NCI-H1417 treated with DMSO at 0.1 percent for 48 hours (cell line): ENCODE results near the gene FBXO34.

Experiments used
- DNase-seq: peaks from one replicate; lab custom pipeline; 2025; lab: John Stamatoyannopoulos, UW

The FBXO34 gene, protein sequence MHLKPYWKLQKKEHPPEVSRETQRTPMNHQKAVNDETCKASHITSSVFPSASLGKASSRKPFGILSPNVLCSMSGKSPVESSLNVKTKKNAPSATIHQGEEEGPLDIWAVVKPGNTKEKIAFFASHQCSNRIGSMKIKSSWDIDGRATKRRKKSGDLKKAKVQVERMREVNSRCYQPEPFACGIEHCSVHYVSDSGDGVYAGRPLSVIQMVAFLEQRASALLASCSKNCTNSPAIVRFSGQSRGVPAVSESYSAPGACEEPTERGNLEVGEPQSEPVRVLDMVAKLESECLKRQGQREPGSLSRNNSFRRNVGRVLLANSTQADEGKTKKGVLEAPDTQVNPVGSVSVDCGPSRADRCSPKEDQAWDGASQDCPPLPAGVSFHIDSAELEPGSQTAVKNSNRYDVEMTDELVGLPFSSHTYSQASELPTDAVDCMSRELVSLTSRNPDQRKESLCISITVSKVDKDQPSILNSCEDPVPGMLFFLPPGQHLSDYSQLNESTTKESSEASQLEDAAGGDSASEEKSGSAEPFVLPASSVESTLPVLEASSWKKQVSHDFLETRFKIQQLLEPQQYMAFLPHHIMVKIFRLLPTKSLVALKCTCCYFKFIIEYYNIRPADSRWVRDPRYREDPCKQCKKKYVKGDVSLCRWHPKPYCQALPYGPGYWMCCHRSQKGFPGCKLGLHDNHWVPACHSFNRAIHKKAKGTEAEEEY

DNA sequence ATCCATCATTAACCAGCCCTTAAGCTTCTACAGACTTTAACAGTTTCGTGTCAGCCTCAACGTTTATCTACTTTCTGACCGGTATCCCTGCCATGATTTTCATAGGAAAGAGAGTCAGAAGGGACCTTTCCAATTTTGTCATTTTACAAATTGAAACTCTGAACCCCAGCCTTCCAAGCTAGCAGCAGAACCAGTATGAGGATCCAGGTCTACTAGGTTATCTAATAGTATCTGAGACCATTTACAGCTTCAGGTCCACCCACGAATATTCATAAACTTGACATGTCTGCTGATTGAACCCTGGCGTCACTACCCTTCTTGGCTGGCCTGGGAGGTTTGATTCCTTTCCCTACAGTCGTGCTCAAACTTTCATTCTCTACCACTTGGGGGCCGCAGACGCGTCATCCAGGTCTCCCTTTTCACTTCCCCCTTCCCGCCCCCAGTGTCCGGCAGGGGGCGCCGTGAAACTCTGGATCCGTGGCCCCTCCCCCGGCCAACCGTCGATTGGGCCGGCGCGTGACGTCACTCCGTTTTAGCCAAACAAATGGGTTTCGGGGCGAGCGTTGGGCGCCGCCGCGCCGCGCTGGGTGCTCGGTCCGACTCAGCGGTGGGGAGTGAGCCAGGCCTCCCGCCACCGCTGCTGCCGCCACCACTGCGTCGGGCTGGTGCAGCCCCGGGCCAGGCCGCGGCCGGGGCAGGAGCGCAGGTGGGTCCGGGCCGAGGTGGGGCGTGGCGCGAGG, at the start of gene FBXO34:
Gene FBXO34, plus strand, starts transcription at position 590 of the 740 bp plus-strand sequence. CDS start 78,970 bp downstream, outside the sequence.
- DNase-seq: peak; percentile 83

- no peak for DNase-seq
Measured at GRCh38 chr14:55221968-55222367, 49.3 kb upstream of the FBXO34 start.

DNA sequence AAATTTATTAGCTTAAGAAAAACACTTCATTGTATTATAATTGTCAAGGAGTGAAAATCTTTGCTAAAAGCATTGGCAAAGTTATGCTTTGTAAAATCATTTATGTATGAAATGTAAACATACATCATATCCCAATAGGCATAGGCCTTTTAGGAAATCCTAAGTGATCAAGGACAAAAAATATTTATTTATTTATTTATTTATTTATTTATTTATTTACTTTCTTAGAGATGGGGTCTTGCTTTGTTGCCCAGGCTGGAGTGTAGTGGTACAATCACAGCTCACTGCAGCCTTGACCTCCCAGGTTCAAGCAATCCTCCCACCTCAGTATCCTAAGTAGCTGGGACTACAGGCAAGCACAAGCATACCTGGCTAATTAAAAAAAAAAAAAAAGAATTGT, 47.9 kb upstream of the FBXO34 start:
- DNase-seq: no peak

- DNase-seq: no peak
Measured at GRCh38 chr14:55228261-55228660, 43.0 kb upstream of the FBXO34 start.

DNA sequence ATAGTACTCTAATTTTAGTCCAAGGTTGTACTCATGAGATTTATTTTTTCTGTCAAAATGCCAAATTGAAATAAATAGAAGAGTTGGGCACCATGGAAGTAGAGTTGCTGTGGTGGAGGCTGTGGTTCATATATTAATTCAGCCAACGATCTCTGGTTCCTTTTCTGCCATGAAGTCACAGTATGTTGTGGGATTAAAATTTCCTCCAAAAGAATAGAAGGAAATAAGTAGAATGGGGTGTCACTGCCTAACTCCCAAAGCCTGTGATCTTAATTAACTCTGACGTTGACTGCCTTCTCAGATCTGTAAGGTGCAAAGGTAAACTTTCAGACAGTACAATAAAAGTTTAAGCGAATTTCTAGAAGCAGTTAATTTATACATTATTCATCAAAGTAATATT, 37.6 kb upstream of the FBXO34 start:
- DNase-seq: no peak

DNA sequence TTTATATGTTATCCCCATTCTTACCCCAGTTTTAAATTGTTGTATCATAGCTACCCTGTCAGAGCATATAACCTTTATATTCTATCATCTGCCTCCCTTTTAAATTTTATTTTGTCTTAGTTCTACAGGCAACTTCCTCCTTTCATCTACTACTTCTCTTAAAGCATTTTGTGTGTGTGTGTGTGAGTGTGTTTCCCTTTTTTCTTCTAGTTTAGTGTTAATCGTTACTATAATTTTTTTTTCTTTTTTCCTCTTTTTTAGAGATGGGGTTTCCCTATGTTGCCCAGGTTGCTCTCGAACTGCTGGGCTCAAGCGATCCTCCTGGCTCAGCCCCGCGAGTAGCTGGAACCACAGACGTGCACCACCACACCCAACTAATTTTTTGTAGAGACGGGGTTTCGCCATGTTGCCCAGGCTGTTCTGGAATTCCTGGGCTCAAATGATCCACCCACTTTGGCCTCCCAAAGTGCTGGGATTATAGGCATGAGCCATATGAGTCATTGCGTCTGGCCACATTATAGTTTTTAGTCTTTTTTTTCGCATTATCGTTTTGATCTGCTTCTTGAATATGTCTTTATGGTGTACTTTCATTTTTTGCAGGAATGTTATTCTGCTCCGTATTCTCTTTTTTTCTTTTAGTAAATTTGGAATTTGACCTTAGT, 33.1 kb upstream of the FBXO34 start:
- DNase-seq: no peak

GRCh38 chr14:55239320-55239719, 31.9 kb upstream of the FBXO34 start:
- no peak for DNase-seq

DNA sequence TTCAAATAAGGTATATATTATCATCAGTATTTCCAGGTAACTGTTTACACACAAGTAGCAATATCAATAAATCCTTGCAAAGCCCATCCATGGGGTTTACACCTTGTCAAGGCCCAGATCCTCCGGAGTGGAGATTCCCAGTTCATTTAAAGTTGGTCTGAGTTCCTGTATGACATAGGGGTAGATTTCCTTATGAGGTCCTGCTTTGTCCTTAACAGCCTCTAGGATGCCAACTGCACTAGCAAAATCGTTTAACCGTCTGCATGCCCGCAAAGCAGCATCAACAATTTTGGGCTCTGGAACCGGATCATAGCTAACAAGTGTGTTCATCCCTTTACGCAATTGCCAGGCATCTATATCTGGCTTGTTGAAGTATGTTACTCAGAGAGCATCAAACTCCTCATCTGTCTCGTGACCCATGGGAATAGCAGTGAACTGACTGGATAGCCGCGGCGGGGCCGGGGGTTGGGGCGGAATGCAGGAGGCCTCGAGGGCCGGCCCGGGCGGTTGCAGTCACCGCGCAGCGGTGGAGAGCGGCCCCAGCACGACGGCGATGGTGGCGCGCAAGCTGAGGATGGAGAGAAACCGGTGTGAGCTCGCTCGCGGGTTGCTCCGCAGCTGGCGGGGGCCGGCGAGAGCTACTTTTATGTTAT, 30.6 kb upstream of the FBXO34 start:
- no peak for DNase-seq

DNA sequence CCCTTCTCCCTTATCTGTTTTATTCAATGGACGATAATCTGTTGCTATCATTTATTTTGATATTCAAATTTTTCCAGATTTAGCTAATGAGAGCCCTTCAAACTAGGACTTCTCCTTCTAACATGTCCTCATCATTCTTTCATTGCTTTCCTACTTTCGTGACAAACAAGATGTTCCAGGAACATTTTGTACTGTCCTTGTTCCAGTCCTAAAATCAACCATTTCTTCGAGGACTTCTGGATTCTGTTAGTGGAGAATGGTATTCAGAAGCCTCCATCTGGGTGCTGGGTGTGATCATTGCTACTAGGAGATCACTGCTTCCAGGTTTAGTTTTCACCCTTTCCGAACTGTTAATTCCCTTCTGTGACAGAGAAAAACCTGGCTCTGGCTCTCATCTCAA, 29.5 kb upstream of the FBXO34 start:
- DNase-seq: no peak

GRCh38 chr14:55243386-55243785, 27.8 kb upstream of the FBXO34 start:
- no peak for DNase-seq

DNA sequence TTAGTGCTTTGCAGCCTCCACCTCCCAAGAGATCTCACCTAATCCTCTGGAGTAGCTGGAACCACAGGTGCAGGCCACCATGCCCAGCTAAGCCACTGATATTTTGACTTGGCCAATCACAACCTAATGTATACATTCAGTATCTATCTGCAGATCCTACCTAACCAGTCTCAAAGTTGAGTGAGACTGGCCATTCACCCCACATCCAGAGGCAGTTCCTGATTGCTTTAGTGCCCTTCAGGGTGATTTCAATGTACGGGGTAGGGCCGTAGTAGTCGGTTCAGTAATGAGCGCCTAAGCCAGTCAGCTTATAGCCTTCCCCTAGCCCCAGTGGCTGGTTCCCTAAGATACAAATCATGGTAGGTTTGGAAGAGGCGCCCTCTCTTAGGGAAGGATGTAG, 27.4 kb upstream of the FBXO34 start:
- DNase-seq: no peak

DNA sequence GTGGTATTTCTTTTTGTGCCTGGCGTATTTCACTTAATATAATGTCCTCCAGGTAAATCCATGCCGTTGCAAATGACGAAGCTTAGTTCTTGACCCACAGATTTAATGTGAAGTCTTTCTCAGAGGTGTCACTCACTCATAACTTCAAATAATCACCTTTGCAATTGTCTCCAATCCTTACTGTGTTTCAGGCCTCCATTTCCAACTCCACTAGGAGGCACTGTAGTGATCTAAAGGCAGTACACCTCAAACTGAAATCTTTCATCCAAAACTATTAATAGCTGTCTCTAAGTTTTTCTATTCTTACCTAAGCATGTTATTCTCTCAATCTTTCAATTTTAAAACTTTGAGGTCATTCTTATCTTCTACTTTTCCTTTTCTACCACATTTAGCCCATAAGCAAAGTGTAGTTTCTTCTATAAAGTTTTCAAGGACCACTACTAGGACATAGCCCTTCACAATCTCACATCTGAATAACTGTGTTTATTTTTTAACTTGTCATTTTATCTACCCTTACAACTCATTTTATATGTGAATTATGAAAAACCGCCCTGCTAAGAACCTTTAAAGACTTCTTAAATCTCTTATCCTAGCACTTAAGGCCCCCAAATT, 25.5 kb upstream of the FBXO34 start:
- no peak for DNase-seq

GRCh38 chr14:55248411-55248810, 22.8 kb upstream of the FBXO34 start:
- no peak for DNase-seq

GRCh38 chr14:55249423-55249822, 21.8 kb upstream of the FBXO34 start:
- DNase-seq: no peak

- DNase-seq: no peak
Measured at GRCh38 chr14:55253276-55253675, 17.9 kb upstream of the FBXO34 start.

DNA sequence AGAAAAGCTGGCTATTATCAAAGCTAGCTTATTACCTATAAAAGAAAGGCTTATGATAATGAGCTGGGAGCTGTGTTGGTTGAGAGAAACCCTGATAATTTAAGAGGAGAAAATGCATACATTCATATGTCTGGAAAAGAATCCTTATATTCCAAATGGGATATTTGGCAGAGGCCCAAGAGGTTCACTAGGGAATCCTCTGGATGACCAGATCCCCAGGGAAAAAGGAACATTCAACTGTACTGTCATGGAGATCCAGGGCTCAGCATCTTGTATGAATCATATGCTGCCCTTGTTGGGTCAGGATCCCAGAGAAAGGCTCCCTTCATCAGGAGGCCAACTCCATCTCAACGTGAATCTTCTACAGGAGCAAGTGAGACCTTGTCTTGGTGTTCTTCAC, 16.6 kb upstream of the FBXO34 start:
- DNase-seq: no peak

DNA sequence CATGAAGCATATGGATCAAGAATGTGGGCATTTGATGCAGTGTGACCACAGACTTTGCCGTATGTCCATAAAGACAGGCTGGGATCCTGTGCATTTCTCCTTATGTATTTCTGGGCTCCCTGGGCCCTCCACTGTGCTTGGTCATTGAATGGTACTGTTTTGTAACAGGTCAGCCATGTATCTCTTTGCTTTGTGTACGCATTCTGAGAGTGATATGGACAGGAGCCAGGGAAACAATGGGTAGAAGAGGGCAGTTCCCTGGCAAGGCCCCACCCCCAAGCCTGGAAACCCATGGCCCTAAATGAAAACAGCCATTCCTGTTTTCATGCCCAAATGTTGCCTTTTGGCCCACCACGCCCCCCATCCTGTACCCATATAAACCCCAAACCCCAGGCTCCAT, 15.2 kb upstream of the FBXO34 start:
- no peak for DNase-seq

GRCh38 chr14:55256586-55256985, 14.6 kb upstream of the FBXO34 start:
- no peak for DNase-seq

DNA sequence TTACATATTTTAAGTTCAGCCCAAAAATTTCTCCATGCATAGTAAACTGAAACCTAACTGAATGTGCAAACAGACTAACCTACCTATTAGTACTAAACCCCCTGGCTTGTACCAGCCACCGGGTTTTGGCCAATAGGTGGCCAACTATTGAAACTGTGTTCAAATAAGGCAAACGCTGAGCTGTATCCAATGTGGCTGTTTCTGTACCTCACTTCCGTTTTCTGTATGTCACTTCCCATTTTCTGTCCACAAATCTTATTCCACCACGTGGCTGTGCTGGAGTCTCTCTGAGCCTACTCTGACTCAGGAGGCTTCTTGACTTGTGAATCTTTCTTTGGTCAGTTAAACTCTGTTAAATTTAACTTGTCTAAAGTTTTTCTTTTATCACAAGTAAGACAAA, 6.0 kb upstream of the FBXO34 start:
- no peak for DNase-seq

DNA sequence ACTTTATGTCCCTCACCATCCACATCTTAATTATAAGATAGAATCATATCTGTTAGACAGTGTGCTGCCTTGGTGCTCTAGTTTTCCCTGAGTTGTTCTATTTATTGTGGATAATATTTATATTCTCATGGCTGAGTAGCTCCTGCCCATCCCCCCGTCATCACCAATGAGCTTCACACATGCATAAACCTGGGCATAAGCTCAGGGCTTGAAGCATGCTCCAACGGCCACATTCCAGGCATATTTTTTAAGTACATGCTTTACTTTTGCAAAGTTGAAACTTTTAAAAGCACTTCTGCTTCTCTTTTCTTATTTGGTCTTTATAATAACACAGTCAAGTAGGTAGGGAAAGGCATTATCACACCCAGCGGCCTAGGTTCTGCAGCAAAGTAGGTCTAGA, 3.4 kb upstream of the FBXO34 start:
- DNase-seq: no peak

GRCh38 chr14:55271572-55272298, 514 bp downstream of the FBXO34 start:
- DNase-seq: no peak
